HG02642 (cell line): ENCODE measurements around the gene LSM14B.

Source experiments
- ATAC-seq: cut with Tn5 transposase; IDR thresholded peaks from one replicate; pipeline ENCODE4 v1.9.1; 2021; ENCODE audit warnings: mild to moderate bottlenecking; ENCODE audit not compliant: unreplicated experiment, poor library complexity

The LSM14B gene

DNA sequence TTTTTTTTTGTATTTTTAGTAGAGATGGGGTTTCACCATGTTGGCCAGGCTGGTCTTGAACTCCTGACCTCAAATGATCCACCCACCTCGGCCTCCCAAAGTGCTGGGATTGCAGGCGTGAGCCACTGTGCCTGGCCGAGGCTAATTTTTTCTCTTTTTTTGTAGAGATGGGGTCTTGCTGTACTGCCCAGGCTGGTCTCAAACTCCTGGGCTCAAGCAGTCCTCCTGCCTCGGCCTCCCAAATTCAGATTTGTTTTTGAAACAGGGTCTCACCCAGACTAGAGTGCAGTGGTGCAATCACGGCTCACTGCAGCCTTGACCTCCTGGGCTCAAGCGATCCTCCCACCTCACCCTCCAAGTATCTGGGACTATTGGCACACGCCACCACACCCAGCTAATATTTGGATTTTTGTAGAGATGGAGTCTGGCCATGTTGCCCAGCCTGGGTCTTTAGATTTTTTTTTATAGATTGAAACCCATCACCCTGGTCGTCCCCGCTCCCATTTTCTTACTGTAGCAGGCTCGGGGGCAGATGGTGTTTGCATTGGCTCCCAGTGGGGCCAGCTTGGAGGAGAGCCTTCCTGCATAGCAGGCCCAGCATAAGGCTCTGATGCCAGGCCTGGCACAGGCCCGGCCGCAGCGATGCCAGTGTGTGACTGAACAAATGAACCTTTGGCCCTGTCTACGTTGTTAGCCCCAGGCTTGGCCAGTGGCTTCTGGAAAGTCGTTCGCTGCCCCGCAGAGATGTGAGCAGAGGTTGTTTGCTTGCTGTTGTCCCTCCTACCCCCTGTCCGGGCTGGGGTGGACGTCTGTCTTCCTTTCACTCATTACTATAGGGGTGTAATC is 56.3 kb downstream of the LSM14B start:
- ATAC-seq, result no peak

DNA sequence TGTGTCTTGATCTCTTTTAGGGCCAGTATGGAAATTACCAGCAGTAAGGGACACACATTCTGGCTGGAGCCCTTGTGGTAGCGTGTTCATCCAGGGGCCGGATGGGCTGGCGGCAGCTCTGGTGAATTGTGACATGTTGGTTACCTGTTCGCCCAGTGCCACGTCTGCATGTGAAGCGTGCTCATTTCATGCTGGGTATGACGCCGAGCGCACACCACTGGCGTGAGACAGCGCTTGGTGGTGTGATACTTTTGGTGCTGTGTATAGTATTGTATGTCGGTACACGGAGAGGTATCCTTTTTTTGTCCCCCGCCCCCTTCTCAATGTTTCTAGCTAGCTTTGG is 56.9 kb downstream of the LSM14B start:
- ATAC-seq, result no peak

DNA sequence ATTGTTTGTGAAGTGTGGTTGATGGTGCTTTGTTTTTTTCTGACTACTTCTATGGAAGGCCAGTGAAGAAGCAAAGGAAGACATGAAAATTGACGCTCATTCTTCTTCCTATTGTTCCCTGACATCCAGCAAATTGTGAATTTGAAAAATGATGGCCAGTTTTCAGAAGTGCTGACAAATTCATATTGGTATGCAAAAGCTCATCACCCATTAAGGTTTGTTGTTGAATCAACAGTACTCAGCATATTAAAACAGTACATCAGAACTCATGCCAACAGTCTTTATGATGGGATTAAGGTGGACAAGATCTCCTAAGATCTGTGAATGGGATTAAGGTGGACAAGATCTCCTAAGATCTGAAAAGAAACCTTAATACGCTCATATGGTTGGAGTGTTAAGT is 59.5 kb downstream of the LSM14B start:
- ATAC-seq, result no peak

DNA sequence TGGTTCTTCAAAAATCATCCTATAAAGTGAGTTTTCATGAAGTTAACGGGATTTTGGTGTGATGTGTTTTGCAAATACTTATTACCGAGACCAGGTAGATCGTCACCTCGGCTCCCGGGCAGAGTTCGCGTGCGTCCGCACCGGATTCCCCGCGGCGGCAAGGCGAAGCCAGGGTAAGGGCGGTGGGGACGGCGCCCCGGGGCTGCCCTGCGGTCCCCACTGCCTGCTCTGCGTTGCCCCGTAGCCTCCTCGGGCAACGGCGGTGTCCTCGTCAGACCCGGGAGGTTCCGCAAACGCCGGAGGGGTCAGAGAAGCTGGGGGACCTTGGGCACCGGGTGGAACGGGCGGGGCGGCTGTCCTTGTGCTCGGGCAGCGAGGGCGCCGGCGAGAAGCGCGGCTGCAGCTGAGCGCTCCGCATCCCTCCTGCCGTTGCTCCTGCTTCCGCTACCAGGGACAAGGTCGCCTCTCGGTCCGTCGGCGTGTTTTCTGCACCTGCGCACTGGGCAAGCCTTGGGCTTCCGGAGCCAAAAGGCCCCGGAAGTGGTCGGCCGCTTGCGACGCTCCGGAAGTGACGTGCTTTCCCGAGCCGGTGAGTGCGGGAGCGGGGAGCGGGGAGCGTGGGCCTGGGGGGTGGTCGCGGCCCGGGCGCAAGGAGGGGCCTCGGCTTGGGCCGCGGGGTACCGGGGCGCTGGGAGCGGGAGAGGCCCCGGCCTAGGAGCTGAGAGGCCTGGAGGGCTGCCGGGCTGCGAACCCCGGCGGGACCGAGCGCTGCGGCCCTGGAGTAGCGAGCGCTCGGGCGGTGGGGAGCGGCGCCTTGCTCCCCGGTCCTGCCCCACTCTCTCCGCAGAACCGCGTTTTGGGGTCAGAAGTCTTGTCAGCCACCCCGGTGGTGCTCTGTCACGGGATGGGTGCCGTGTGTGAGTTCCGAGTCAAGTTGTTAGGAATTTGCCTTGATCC is 60.5 kb downstream of the LSM14B start, which contains the start of gene MTG2:
Gene MTG2 (plus strand): TSS at position 560 of the 957 bp plus-strand sequence. CDS start 10,393 bp downstream, outside the sequence.
- ATAC-seq, result peak; percentile 92

DNA sequence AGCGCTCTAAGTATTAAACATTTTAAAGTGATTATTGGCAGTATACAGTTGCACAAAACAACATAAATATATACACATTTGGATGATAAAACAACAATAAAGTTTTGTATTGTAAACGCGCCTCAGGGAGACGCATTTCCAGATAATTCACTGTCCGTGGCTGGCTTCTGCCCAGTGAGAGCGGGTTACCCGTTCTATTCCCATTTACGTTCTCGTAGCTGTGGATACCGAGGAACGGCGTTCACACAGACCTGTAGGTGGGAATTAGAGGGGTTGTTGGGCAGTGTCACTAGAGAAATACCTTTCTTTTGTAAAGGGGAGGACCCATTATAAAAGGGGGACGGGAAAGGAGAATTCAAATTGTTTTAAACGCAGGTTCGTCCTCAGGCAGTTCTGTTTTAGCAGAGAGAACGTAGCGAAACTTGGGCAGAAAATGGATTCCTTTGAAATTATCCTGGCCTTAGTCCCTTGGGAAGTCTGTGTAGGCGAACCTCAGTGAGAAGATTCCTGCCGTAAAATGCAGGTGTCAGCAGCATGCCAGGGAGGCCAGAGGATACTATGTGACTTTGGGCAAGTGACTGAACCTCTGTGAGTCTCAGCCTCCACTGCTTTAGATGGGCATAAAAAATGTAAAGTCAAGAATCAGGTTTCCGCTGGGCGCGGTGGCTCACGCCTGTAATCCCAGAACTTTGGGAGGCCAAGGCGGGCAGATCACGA is 61.3 kb downstream of the LSM14B start:
- no peak for ATAC-seq
